T-helper 1 cell treated with Interleukin-12 subunit alpha and Interleukin-12 subunit beta and Interleukin-4 antibody, amounts not matched to agents 30 μg/mL and 1 μg/mL, for 36 hours (primary cell): ENCODE measurements around the gene HLA-DOA.

Source experiments
- H3K27ac Mint-ChIP-seq: one replicate; pipeline ENCODE4 v1.8.0; 2021; ENCODE audit warnings: mild to moderate bottlenecking, mixed read lengths
- H3K27me3 Mint-ChIP-seq: one replicate; pipeline ENCODE4 v1.8.0; 2021; ENCODE audit warnings: low read depth, mixed read lengths
- H3K36me3 Mint-ChIP-seq: one replicate; pipeline ENCODE4 v1.8.0; 2021; ENCODE audit warnings: low read depth, mixed read lengths
- H3K4me1 Mint-ChIP-seq: one replicate; pipeline ENCODE4 v1.8.0; 2021; ENCODE audit warnings: low read depth, mixed read lengths
- H3K4me3 Mint-ChIP-seq: one replicate; pipeline ENCODE4 v1.8.0; 2021; ENCODE audit warnings: mild to moderate bottlenecking, moderate library complexity, mixed read lengths
- H3K9me3 Mint-ChIP-seq: one replicate; pipeline ENCODE4 v1.8.0; 2021; ENCODE audit warnings: mixed read lengths

The HLA-DOA gene

DNA sequence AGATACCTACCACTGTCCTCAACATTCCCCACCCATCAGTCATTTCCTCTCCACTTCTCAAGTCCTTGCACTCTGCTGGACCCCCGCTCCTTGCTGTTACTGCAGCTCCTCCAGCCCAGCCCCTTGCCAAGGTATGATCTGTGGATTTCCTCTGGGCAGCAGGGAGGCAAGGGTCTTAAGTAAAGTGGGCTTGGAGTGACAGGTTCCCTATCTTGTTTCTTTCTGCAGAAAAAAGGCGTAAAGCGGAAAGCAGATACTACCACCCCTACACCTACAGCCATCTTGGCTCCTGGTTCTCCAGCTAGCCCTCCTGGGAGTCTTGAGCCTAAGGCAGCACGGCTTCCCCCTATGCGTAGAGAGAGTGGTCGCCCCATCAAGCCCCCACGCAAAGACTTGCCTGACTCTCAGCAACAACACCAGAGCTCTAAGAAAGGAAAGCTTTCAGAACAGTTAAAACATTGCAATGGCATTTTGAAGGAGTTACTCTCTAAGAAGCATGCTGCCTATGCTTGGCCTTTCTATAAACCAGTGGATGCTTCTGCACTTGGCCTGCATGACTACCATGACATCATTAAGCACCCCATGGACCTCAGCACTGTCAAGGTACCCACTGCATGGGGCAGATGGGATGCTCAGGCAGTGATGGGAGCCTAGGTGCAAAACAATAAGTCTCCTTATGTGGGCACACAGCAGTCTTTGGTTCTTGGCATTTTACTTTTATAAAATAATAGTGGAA lies 32.9 kb downstream of the HLA-DOA start:
- no peaks in the 10 kb centered on the region for H3K9me3 Mint-ChIP-seq
- peak overlapping the region; percentile 55 for H3K27ac Mint-ChIP-seq
- H3K27me3 Mint-ChIP-seq = no peaks in the 10 kb centered on the region
- peak overlapping the region; percentile 93 for H3K4me3 Mint-ChIP-seq
- peaks cover 95% of the 10 kb centered on the region for H3K36me3 Mint-ChIP-seq
- peaks cover 40% of the 10 kb centered on the region for H3K4me1 Mint-ChIP-seq

GRCh38 chr6:32975886-32976285 lies 33.5 kb downstream of the HLA-DOA start:
- Mint-ChIP-seq H3K9me3 (no peaks in the 10 kb centered on the region), H3K27ac (peak overlapping the region; percentile 55), H3K4me1 (peaks cover 40% of the 10 kb centered on the region), H3K36me3 (peaks cover 95% of the 10 kb centered on the region), H3K27me3 (no peaks in the 10 kb centered on the region), H3K4me3 (peak overlapping the region; percentile 93)

GRCh38 chr6:32974541-32975308 lies 34.7 kb downstream of the HLA-DOA start:
- Mint-ChIP-seq H3K4me3 (peak overlapping the region; percentile 93), H3K4me1 (peaks cover 39% of the 10 kb centered on the region), H3K9me3 (no peaks in the 10 kb centered on the region), H3K27ac (peak overlapping the region; percentile 67), H3K27me3 (no peaks in the 10 kb centered on the region), H3K36me3 (peaks cover 91% of the 10 kb centered on the region)

DNA sequence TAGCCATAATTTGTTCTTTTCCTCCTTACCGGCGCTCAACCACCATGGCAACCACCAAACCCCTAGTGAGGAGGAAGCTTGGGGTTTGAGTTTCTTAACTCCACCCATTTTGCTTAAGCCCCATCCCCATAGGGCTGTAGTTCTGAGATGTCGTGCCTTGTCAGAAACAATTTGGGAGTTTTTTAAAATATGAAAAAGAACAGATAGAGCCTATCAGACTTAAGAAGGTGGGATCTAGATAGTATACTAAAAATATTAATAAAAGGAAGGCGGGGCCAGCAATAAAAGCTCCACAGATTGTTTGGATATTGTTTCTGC lies 35.4 kb downstream of the HLA-DOA start:
- Mint-ChIP-seq H3K27me3 (no peaks in the 10 kb centered on the region), H3K4me1 (peaks cover 36% of the 10 kb centered on the region), H3K36me3 (peaks cover 87% of the 10 kb centered on the region), H3K27ac (peak overlapping the region; percentile 96), H3K9me3 (no peaks in the 10 kb centered on the region), H3K4me3 (peak overlapping the region; percentile 93)

DNA sequence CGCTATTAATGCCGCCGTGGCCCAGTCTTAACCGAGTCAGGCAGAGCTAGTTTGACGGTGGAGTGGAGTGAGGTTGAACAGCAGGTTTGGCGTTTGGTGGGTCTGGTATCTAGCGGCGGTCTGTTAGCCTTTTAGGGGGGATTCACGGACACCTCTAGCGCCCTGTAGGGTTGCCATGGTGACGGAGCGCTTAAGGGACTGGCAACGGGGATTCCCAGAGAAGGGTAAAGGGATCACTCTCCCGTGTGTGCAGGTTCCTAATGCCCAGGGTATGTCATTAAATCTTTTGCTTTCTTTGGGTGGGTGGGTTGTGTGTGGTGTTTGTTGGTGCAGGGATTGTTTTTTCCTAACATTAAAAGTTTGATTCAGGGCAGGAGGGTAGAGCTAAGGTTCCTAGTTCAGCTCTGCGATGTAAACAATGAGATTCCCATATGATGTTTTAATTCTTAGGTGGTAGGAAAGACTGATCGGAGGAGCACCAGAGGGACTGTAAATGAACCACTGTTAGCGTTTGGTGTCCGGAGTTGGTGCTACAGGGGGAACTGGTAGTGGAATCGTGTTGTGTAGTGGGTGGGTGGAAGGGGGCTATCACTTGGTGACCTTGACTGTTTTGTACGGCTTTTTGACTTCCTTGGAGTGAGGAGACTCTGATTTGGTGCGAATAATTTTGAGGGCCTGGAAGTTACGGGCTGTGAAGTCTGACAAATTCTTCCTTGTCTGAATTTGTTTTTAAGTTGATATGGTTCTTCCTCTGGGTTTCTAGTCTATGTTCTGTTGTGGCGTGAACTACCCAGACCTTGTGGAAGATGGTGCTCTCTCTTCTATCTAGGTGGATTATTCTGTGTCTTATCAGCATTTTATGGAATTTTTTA lies 36.0 kb downstream of the HLA-DOA start:
- H3K4me3 Mint-ChIP-seq = peak overlapping the region; percentile 93
- H3K4me1 Mint-ChIP-seq = peaks cover 33% of the 10 kb centered on the region
- peaks cover 81% of the 10 kb centered on the region for H3K36me3 Mint-ChIP-seq
- H3K27me3 Mint-ChIP-seq = no peaks in the 10 kb centered on the region
- H3K9me3 Mint-ChIP-seq = no peaks in the 10 kb centered on the region
- peak overlapping the region; percentile 96 for H3K27ac Mint-ChIP-seq

- H3K9me3 Mint-ChIP-seq = no peaks in the 10 kb centered on the region
- peaks cover 75% of the 10 kb centered on the region for H3K36me3 Mint-ChIP-seq
- H3K27ac Mint-ChIP-seq = peak overlapping the region; percentile 96
- peak overlapping the region; percentile 93 for H3K4me3 Mint-ChIP-seq
- no peaks in the 10 kb centered on the region for H3K27me3 Mint-ChIP-seq
- H3K4me1 Mint-ChIP-seq = peaks cover 31% of the 10 kb centered on the region
Observed at GRCh38 chr6:32972353-32973143, 36.8 kb downstream of the HLA-DOA start.

GRCh38 chr6:32971581-32972352 lies 37.6 kb downstream of the HLA-DOA start:
- Mint-ChIP-seq H3K4me3 (peak overlapping the region; percentile 93), H3K27ac (peak overlapping the region; percentile 96), H3K4me1 (peaks cover 33% of the 10 kb centered on the region), H3K36me3 (peaks cover 68% of the 10 kb centered on the region), H3K9me3 (no peaks in the 10 kb centered on the region), H3K27me3 (no peaks in the 10 kb centered on the region)

DNA sequence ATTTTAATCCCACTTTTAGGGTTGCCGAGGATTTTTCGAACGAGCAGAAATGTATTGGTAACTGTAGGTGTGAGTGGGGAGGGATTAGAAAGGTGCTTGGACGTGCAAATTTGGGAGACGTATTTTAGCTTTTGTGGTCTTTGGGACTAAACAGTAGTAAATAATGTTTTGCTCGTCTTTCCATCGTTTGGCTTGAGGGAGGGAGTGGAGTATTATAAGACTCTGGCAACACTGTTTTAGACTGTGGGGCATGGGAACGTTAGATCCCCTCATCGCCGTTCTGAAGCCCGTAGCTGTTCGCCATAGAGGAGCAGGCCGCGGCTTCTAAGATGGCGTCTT lies 38.2 kb downstream of the HLA-DOA start:
- Mint-ChIP-seq H3K4me1 (peaks cover 31% of the 10 kb centered on the region), H3K27ac (peak overlapping the region; percentile 96), H3K9me3 (no peaks in the 10 kb centered on the region), H3K36me3 (peaks cover 62% of the 10 kb centered on the region), H3K27me3 (no peaks in the 10 kb centered on the region), H3K4me3 (peak overlapping the region; percentile 93)

GRCh38 chr6:32970413-32971241 lies 38.8 kb downstream of the HLA-DOA start:
- H3K4me1 Mint-ChIP-seq = peaks cover 29% of the 10 kb centered on the region
- no peaks in the 10 kb centered on the region for H3K9me3 Mint-ChIP-seq
- H3K4me3 Mint-ChIP-seq = peak overlapping the region; percentile 93
- no peaks in the 10 kb centered on the region for H3K27me3 Mint-ChIP-seq
- H3K27ac Mint-ChIP-seq = peak overlapping the region; percentile 96
- H3K36me3 Mint-ChIP-seq = peaks cover 57% of the 10 kb centered on the region

- H3K27ac Mint-ChIP-seq = peak overlapping the region; percentile 87
- H3K4me1 Mint-ChIP-seq = peaks cover 24% of the 10 kb centered on the region
- no peaks in the 10 kb centered on the region for H3K27me3 Mint-ChIP-seq
- peak overlapping the region; percentile 93 for H3K4me3 Mint-ChIP-seq
- no peaks in the 10 kb centered on the region for H3K9me3 Mint-ChIP-seq
- peaks cover 50% of the 10 kb centered on the region for H3K36me3 Mint-ChIP-seq
Observed at GRCh38 chr6:32969685-32970412, 39.5 kb downstream of the HLA-DOA start.

DNA sequence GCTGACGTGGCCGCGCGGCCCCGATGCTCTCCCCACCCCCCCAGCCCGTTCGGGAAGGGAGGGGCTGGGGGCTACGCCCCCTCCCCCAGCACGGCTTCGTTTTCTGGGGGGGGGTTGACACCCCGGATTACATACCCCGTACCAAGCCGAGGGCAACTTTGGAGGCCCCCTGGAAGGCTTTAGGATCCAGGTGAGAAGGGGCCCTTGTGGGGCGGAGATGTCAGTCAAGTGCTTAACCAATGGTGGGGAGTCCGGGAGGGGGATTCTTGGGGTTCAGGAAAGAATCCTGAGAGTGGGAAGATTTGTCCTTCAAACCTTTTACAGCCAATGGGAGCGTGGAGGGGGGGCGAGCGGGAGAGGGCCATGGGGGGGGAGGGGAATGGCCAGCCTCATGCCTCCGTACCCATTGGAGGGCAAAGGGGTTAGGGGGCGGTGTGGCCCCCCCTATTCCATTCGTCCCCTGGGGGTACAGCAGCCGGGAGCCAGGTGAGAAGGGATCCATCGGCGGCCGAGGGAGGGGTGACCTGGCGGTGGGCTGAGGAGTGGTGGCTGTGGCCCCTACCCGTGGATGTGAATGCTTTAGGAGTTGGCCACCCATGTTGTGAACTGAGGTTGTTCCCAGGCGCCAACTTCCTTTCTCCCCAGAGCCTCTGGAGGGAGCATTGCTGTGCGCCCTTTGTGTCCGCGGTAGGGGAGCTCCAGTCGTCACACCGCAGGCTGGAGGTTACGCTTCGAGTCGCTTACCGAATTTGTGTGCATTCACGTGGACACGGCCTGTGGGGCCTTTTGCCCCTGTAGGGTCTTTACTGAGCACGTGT lies 40.3 kb downstream of the HLA-DOA start:
- H3K4me3 Mint-ChIP-seq = peak overlapping the region; percentile 93
- H3K27me3 Mint-ChIP-seq = no peaks in the 10 kb centered on the region
- H3K4me1 Mint-ChIP-seq = peaks cover 26% of the 10 kb centered on the region
- no peaks in the 10 kb centered on the region for H3K9me3 Mint-ChIP-seq
- peak overlapping the region; percentile 87 for H3K27ac Mint-ChIP-seq
- H3K36me3 Mint-ChIP-seq = peaks cover 42% of the 10 kb centered on the region
